Ovary (tissue), 3 donors: ENCODE data around the gene IGHMBP2.

Experiments
- EP300 ChIP-seq: sonication (generic); formaldehyde crosslinking; IDR thresholded peaks from one replicate; pipeline ENCODE4 v1.6.1; 2017; ENCODE audit warnings: antibody characterized with exemption
- POLR2A ChIP-seq: fragments of 450-650 bp; IDR thresholded peaks from one replicate; pipeline ENCODE4 v1.6.1; 2017; ENCODE audit warnings: antibody characterized with exemption, mild to moderate bottlenecking, moderate library complexity
- TF ChIP-seq, protein P1 (sequence below), 3 donors: fragments of 450-650 bp in 2 of 3; fragments of 200-600 bp in 1 of 3; IDR thresholded peaks; one replicate each; pipeline versions ENCODE4 v1.5.1 to v1.8.0; 2016 to 2022; ENCODE audit warnings: antibody characterized with exemption in 3 of 3, mild to moderate bottlenecking in 1 of 3
- donor health status: DM: no; HTN: no; CAD: no.

DNA sequence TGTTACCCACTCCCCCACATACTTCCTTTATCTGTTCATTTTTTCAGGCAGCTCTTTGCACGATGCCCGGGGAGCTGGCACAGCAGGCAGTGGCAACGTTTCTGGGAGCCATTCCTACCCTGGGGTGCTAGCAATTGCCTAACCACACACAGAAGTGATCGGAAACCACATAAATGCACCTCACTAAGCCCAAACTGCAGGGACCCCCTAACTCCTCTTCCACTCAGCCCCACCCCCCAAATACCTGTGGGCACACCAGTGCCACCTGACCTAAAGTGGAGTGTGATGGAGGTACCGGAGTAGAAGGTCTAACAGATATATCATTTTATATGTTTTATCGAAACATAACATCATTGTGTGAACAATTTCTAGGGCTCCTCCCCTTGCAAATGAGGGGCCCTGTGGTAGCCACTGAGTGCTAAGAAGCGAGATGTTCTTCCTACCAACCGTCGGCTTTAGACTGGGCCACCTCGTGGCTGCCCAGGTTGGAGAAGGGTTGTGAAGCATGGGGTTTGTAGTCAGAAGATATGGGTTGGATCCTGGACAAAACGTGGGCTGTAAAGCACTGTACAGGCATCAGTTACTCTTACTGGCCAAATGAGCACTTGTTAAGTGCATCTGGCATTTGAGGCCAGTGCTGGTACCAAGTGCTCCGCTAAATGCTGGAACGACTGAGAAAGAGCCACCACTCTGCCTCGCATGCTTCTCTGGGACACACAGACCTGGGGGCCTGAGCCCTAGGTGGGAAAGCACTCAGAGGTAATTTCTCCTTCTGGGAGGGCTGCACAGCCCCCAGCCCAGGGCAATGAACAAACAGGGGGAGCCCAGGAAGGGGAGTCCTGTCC, 74.3 kb downstream of the IGHMBP2 start:
- no peak for TF ChIP-seq POLR2A
- TF ChIP-seq, protein P1, sequence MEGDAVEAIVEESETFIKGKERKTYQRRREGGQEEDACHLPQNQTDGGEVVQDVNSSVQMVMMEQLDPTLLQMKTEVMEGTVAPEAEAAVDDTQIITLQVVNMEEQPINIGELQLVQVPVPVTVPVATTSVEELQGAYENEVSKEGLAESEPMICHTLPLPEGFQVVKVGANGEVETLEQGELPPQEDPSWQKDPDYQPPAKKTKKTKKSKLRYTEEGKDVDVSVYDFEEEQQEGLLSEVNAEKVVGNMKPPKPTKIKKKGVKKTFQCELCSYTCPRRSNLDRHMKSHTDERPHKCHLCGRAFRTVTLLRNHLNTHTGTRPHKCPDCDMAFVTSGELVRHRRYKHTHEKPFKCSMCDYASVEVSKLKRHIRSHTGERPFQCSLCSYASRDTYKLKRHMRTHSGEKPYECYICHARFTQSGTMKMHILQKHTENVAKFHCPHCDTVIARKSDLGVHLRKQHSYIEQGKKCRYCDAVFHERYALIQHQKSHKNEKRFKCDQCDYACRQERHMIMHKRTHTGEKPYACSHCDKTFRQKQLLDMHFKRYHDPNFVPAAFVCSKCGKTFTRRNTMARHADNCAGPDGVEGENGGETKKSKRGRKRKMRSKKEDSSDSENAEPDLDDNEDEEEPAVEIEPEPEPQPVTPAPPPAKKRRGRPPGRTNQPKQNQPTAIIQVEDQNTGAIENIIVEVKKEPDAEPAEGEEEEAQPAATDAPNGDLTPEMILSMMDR (IDR thresholded peaks at IDR 0.05): no peak
- TF ChIP-seq EP300: no peak
